ENCODE results near the gene DNAI2. TPM values are rescaled to one million over a fixed set of nuclear protein-coding genes. Genes with fewer than 3 reads are reported as not detected.

The DNAI2 gene, protein sequence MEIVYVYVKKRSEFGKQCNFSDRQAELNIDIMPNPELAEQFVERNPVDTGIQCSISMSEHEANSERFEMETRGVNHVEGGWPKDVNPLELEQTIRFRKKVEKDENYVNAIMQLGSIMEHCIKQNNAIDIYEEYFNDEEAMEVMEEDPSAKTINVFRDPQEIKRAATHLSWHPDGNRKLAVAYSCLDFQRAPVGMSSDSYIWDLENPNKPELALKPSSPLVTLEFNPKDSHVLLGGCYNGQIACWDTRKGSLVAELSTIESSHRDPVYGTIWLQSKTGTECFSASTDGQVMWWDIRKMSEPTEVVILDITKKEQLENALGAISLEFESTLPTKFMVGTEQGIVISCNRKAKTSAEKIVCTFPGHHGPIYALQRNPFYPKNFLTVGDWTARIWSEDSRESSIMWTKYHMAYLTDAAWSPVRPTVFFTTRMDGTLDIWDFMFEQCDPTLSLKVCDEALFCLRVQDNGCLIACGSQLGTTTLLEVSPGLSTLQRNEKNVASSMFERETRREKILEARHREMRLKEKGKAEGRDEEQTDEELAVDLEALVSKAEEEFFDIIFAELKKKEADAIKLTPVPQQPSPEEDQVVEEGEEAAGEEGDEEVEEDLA
- not detected in 2 replicates for polyA plus RNA-seq (2011; rRNA removed)
- not detected in 2 replicates for polyA minus RNA-seq (2011; rRNA and poly(A)+ RNA removed)

- no peak within 1 kb of the TSS for H3K4me3 ChIP-seq (ENCODE audit: low read depth, low read length)
- DNase-seq (ENCODE audit: low read depth, low spot score) = no peak
- H3K27me3 ChIP-seq (ENCODE audit: control insufficient read depth, insufficient read depth, low read length) = peaks cover 17% of the 10 kb centered on the region
- no peak within 1 kb of the TSS for H3K27ac ChIP-seq (ENCODE audit: low read depth, low read length)
- CTCF ChIA-PET = no interaction called here
- H3K9me3 ChIP-seq (ENCODE audit: control insufficient read depth, insufficient read depth, low read length) = no peaks in the 10 kb centered on the region; the same call in 1 of the 2 replicates
- POLR2A ChIA-PET = no interaction called here
- no peak for TF ChIP-seq CTCF (IDR thresholded peaks at IDR 0.05; ENCODE audit: low read depth, low read length)
Measured at GRCh38 chr17:74274060-74274708, at the start of gene DNAI2. Gene DNAI2, plus strand, starts transcription at chr17:74274234. Its CDS starts 7,584 bp downstream, at chr17:74281818.

DNA sequence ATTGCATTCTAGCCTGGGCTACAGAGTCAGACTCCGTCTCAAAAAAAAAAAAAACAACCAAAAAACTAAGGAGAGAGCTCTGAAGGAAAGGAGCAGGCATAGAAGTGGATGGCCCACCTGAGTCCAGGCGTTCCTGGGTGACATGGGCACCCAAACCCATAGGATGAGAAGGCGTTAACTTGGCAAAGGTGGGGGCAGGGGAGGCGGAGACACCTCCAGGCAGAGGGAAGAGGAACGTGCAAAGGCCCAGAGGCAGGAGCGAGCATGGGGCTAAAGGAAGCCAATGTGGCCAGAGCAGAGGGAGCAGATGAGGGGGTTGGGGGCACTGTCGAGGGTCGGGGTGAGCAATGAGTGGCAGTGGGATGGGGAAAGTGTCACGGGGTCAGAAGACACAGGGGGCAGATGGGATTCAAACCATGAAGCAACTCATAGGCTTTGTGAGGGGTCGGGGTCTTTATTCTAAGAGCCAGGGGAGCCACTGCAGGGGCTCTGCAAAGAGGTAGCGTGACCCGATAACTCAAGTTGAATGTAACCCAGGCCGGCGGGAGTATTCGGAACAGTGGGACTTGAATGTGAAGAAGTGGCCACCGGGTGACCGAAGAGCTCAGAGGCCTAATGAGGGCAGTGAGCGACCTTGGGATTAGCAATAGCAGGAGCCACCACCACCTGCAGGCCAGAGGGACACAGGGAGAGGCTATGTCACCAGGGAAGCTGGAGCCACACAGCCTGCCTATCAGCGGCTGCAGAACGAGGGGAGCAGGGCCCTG lies 48.9 kb upstream of the DNAI2 start:
- ChIA-PET POLR2A (no interaction called here), CTCF (interaction anchor here (0.6 kb wide), 1 partner anchor 352 kb away, joined by 4 read pairs; no protein-coding TSS in a partner anchor)
- no peak for TF ChIP-seq CTCF (IDR thresholded peaks at IDR 0.05; ENCODE audit: low read depth, low read length)
- no peaks in the 10 kb centered on the region for H3K27me3 ChIP-seq (ENCODE audit: control insufficient read depth, insufficient read depth, low read length)
- DNase-seq (ENCODE audit: low read depth, low spot score) = no peak
- H3K4me3 ChIP-seq (ENCODE audit: low read depth, low read length) = no peak overlapping the region
- H3K9me3 ChIP-seq (ENCODE audit: control insufficient read depth, insufficient read depth, low read length) = no peaks in the 10 kb centered on the region
- no peak overlapping the region for H3K27ac ChIP-seq (ENCODE audit: low read depth, low read length)

GRCh38 chr17:74226252-74226651 lies 47.8 kb upstream of the DNAI2 start:
- ChIA-PET POLR2A (no interaction called here), CTCF (interaction anchor here (1.1 kb wide), 1 partner anchor 27 kb away, joined by 3 read pairs; no protein-coding TSS in a partner anchor)
- DNase-seq (ENCODE audit: low read depth, low spot score) = no peak
- Histone ChIP-seq H3K27ac (ENCODE audit: low read depth, low read length) (no peak overlapping the region), H3K9me3 (ENCODE audit: control insufficient read depth, insufficient read depth, low read length) (no peaks in the 10 kb centered on the region), H3K4me3 (ENCODE audit: low read depth, low read length) (no peak overlapping the region), H3K27me3 (ENCODE audit: control insufficient read depth, insufficient read depth, low read length) (no peaks in the 10 kb centered on the region)
- TF ChIP-seq CTCF (IDR thresholded peaks at IDR 0.05; ENCODE audit: low read depth, low read length) = no peak

GRCh38 chr17:74227271-74228080 lies 46.6 kb upstream of the DNAI2 start:
- Histone ChIP-seq H3K27me3 (ENCODE audit: control insufficient read depth, insufficient read depth, low read length) (no peaks in the 10 kb centered on the region), H3K4me3 (ENCODE audit: low read depth, low read length) (no peak overlapping the region), H3K27ac (ENCODE audit: low read depth, low read length) (no peak overlapping the region), H3K9me3 (ENCODE audit: control insufficient read depth, insufficient read depth, low read length) (no peaks in the 10 kb centered on the region)
- TF ChIP-seq CTCF (IDR thresholded peaks at IDR 0.05; ENCODE audit: low read depth, low read length) = no peak
- POLR2A ChIA-PET = no interaction called here
- CTCF ChIA-PET = interaction anchor here (0.5 kb wide), 1 partner anchor 230 kb away, joined by 3 read pairs; no protein-coding TSS in a partner anchor
- no peak for DNase-seq (ENCODE audit: low read depth, low spot score)
